Right lobe of liver (tissue), 6 donors: Measurements from ENCODE around the gene MRPL53. TPM values are rescaled to one million over a fixed set of nuclear protein-coding genes. Genes with fewer than 3 reads are reported as not detected.

Experiments
- ATAC-seq, 4 donors: fragments of 200-7000 bp; cut with Tn5 transposase; one replicate each; pipeline ENCODE4 v1.9.1; 2020; ENCODE audit warnings: mild to moderate bottlenecking in 4 of 4, moderate library complexity in 4 of 4
- DNase-seq, 3 donors: peaks; one replicate each; pipeline ENCODE4 v3.0.0-alpha.2; 2020
- H3K27ac ChIP-seq, 3 donors: fragments of 200-600 bp; one replicate each; pipeline ENCODE4 v1.8.0; 2022
- H3K27me3 ChIP-seq, 2 donors: fragments of 200-600 bp; one replicate each; pipeline ENCODE4 v1.8.0; 2022
- H3K36me3 ChIP-seq, 4 donors: fragments of 200-600 bp; sonication (generic) in 1 of 4; one replicate each; pipeline versions ENCODE4 v1.5.1 to v1.8.0; 2017 to 2022; ENCODE audit warnings: control low read depth in 1 of 4
- H3K4me1 ChIP-seq, 4 donors: fragments of 200-600 bp; sonication (generic) in 1 of 4; one replicate each; pipeline versions ENCODE4 v1.5.1 to v1.8.0; 2017 to 2022; ENCODE audit warnings: control low read depth in 1 of 4
- H3K4me3 ChIP-seq, 3 donors: fragments of 200-600 bp; one replicate each; pipeline ENCODE4 v1.8.0; 2022
- H3K9me3 ChIP-seq, 4 donors: fragments of 200-600 bp; sonication (generic) in 1 of 4; one replicate each; pipeline versions ENCODE4 v1.5.1 to v1.8.0; 2017 to 2022; ENCODE audit warnings: control low read depth in 1 of 4
- CTCF ChIP-seq, 4 donors: fragments of 200-600 bp in 3 of 4; fragments of 450-650 bp in 1 of 4; IDR thresholded peaks; one replicate each; pipeline versions ENCODE4 v1.5.1 to v1.8.0; 2016 to 2022; ENCODE audit warnings: antibody characterized with exemption in 4 of 4, mild to moderate bottlenecking in 2 of 4
- POLR2A ChIP-seq: fragments of 450-650 bp; IDR thresholded peaks from one replicate; pipeline ENCODE4 v1.6.1; 2017; ENCODE audit warnings: antibody characterized with exemption, mild to moderate bottlenecking
- WGBS: methylation state at CpG from one replicate; pipeline ENCODE4 v1.1.6; 2018; ENCODE audit warnings: low coverage, low lambda C conversion rate; ENCODE audit not compliant: insufficient coverage; ENCODE audit errors: missing lambda C conversion rate; 5-methylcytosine and 5-hydroxymethylcytosine counted together
- intact Hi-C, 2 donors: fragments of 100-400 bp; cut with DNase I; formaldehyde crosslinking; loops; one replicate each; pipeline versions ENCODE4 v1.11.2 to v1.14.1; 2022
- total RNA-seq, 6 experiments: library from RNA; depleted of rRNA in 2 of 6; stranded (reverse); fragments of >200 nt in 2 of 6; fragmentation: NEBNext Ultra II Directional in 3 of 6; extraction: Animal tissue kit (Norgen Biotek cat#: 25700) in 3 of 6; gene quantifications; one replicate each; pipeline versions ENCODE4 v1.1.0 to v1.2.4, GENCODE V29; 2016 to 2023
- donor health status: DM: no; HTN: yes; CAD: no.
- donor health status: DM: no; HTN: no; CAD: no.
- donor health status: DM: no; HTN: no; CAD: no.
- donor health status: DM: no; HTN: yes; CAD: no.
- donor health status: DM: no; HTN: yes; CAD: no.

The MRPL53 gene
- total RNA-seq, 6 experiments from 2014 or later = 10.7 to 51.9 (median 42.6) TPM

- WGBS = 25% methylated on average over 1 of the region's 11 CpGs
- Histone ChIP-seq H3K4me1 (peaks cover 0 to 29% (median 15%) of the 10 kb centered on the region in 4 donors), H3K27me3 (no peaks in the 10 kb centered on the region), H3K27ac (peak overlapping the region in 1 of 3 donors; percentile 63), H3K4me3 (peak overlapping the region in 1 of 3 donors; percentile 43), H3K9me3 (no peaks in the 10 kb centered on the region), H3K36me3 (peaks cover 0 to 52% (median 20%) of the 10 kb centered on the region in 4 donors)
- ATAC-seq = peak; percentile 4 to 33 (median 18)
- TF ChIP-seq CTCF (IDR thresholded peaks at IDR 0.05) (no peak), POLR2A (no peak)
- peak in 1 of 3 donors; percentile 53 for DNase-seq
- intact Hi-C loops = no loop called here
Measured at GRCh38 chr2:74430502-74430901, 42.0 kb downstream of the MRPL53 start.

- Histone ChIP-seq H3K9me3 (no peaks in the 10 kb centered on the region), H3K4me3 (peak overlapping the region in 2 of 3 donors; percentile 43), H3K27me3 (no peaks in the 10 kb centered on the region), H3K4me1 (peaks cover 0 to 29% (median 15%) of the 10 kb centered on the region in 4 donors), H3K27ac (peak overlapping the region in 2 of 3 donors; percentile 23 to 63), H3K36me3 (peaks cover 0 to 59% (median 20%) of the 10 kb centered on the region in 4 donors)
- intact Hi-C loops = no loop called here
- WGBS = 14% methylated on average over 3 of the region's 18 CpGs
- ATAC-seq = peak; percentile 84 to 89 (median 88)
- no peak for TF ChIP-seq POLR2A
- no peak for TF ChIP-seq CTCF (IDR thresholded peaks at IDR 0.05)
- peak; percentile 70 to 92 (median 85) for DNase-seq
Measured at GRCh38 chr2:74429487-74430451, 42.7 kb downstream of the MRPL53 start.

GRCh38 chr2:74428675-74429074, 43.8 kb downstream of the MRPL53 start:
- no peak overlapping the region for H3K4me3 ChIP-seq
- H3K4me1 ChIP-seq = peaks cover 0 to 29% (median 15%) of the 10 kb centered on the region in 4 donors
- TF ChIP-seq CTCF (IDR thresholded peaks at IDR 0.05) (no peak), POLR2A (no peak)
- no peaks in the 10 kb centered on the region for H3K9me3 ChIP-seq
- no peak for ATAC-seq
- peaks cover 0 to 59% (median 20%) of the 10 kb centered on the region in 4 donors for H3K36me3 ChIP-seq
- DNase-seq = no peak
- WGBS = 93% methylated on average over 2 of the region's 5 CpGs
- no peak overlapping the region for H3K27ac ChIP-seq
- H3K27me3 ChIP-seq = no peaks in the 10 kb centered on the region
- intact Hi-C loops = no loop called here

- Histone ChIP-seq H3K36me3 (peaks cover 0 to 59% (median 20%) of the 10 kb centered on the region in 4 donors), H3K9me3 (no peaks in the 10 kb centered on the region), H3K4me3 (no peak overlapping the region), H3K27ac (no peak overlapping the region), H3K27me3 (no peaks in the 10 kb centered on the region), H3K4me1 (peaks cover 0 to 29% (median 15%) of the 10 kb centered on the region in 4 donors)
- TF ChIP-seq POLR2A = no peak
- TF ChIP-seq CTCF (IDR thresholded peaks at IDR 0.05) = no peak
- 100% methylated on average over 1 of the region's 3 CpGs for WGBS
- intact Hi-C loops = no loop called here
- DNase-seq (no peak), ATAC-seq (no peak)
Measured at GRCh38 chr2:74427551-74427950, 44.9 kb downstream of the MRPL53 start.
